ENCODE data around the gene CRYGD.
"Not testable (repeated sequence)": the region's sequence is repeated elsewhere in the genome, so short reads cannot be mapped to it uniquely, and the experiment has no call there.

CRYGD gene

DNA sequence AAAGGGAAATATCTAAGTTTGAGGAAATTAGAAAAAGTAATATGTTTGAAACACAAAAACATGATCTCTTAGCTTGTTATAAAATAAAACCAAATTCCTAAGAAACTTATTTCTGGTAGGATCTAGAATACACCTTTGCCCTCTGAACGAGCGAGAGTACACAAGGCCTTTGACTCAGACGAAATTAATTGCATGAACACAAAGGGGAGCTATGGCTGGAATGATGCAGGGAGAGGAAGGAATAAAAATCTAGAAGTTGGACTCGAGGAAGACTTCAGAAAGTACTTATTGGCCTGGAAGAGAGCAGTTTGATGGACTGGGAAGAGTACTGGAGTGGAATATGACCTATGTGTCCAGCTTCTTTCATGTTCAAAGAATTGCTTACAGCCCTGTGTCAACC, 927 bp upstream of the CRYGD start:
- no peak for DNase-seq
- Mint-ChIP-seq H3K36me3 (ENCODE audit: low read depth) (no peaks in the 10 kb centered on the region), H3K27ac (no peak overlapping the region), H3K4me1 (peaks cover 7% of the 10 kb centered on the region), H3K9me3 (no peaks in the 10 kb centered on the region), H3K4me3 (no peak overlapping the region), H3K27me3 (ENCODE audit: low read depth, poor library complexity) (peaks cover 3% of the 10 kb centered on the region)
- TF ChIP-seq, protein P1, sequence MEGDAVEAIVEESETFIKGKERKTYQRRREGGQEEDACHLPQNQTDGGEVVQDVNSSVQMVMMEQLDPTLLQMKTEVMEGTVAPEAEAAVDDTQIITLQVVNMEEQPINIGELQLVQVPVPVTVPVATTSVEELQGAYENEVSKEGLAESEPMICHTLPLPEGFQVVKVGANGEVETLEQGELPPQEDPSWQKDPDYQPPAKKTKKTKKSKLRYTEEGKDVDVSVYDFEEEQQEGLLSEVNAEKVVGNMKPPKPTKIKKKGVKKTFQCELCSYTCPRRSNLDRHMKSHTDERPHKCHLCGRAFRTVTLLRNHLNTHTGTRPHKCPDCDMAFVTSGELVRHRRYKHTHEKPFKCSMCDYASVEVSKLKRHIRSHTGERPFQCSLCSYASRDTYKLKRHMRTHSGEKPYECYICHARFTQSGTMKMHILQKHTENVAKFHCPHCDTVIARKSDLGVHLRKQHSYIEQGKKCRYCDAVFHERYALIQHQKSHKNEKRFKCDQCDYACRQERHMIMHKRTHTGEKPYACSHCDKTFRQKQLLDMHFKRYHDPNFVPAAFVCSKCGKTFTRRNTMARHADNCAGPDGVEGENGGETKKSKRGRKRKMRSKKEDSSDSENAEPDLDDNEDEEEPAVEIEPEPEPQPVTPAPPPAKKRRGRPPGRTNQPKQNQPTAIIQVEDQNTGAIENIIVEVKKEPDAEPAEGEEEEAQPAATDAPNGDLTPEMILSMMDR (IDR thresholded peaks at IDR 0.05), result no peak

DNA sequence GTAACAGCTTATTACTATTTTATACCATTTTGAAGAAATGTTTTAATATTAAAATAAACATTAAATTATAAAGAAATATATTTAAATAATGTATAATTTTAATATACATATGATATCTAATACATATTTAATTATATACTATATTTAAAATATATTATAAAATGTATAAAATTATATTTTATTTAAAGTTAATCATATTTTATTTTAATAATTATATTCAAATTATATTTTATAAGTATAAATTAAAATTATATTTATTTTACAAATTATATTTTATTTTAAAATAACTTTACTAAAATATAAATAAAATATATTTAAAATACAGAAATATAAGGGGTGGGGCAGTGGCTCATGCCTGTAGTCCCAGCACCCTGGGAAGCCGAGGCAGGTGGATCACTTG, 2.1 kb downstream of the CRYGD start:
- Mint-ChIP-seq H3K27ac (no peak overlapping the region), H3K4me1 (no peaks in the 10 kb centered on the region), H3K9me3 (peaks cover 7% of the 10 kb centered on the region)

DNA sequence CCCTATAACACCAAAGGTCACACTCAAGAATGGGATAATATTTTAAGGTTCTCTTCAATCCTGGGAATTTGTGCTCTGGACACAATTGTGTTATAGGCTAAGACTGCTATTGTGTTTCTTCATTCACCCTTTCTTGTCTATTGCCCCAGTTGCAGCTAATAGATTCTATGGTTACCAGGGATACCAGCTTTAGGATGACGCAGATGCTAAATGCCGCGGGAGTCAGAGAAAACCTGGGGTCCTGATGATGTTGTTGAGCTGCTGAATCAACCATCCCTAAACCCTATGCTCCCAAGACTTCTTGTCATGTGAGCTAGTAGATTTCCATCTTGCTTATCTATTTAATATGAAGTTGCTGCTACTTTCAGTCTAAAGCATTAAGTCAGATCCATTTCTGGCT, 5.4 kb downstream of the CRYGD start:
- no peaks in the 10 kb centered on the region for H3K36me3 Mint-ChIP-seq (ENCODE audit: low read depth)
- H3K27ac Mint-ChIP-seq, result no peak overlapping the region
- TF ChIP-seq, protein P1 (IDR thresholded peaks at IDR 0.05), result no peak
- peaks cover 10% of the 10 kb centered on the region for H3K9me3 Mint-ChIP-seq
- H3K4me3 Mint-ChIP-seq, result no peak overlapping the region
- no peak for DNase-seq
- no peaks in the 10 kb centered on the region for H3K4me1 Mint-ChIP-seq
- no peaks in the 10 kb centered on the region for H3K27me3 Mint-ChIP-seq (ENCODE audit: low read depth, poor library complexity)

More for the DNA sequence above, 2.1 kb downstream of the CRYGD start:
- no peak overlapping the region for H3K4me3 Mint-ChIP-seq
- H3K36me3 Mint-ChIP-seq (ENCODE audit: low read depth), result no peaks in the 10 kb centered on the region
- TF ChIP-seq, protein P1 (IDR thresholded peaks at IDR 0.05), result no peak
- DNase-seq, result no peak
- no peaks in the 10 kb centered on the region for H3K27me3 Mint-ChIP-seq (ENCODE audit: low read depth, poor library complexity)

DNA sequence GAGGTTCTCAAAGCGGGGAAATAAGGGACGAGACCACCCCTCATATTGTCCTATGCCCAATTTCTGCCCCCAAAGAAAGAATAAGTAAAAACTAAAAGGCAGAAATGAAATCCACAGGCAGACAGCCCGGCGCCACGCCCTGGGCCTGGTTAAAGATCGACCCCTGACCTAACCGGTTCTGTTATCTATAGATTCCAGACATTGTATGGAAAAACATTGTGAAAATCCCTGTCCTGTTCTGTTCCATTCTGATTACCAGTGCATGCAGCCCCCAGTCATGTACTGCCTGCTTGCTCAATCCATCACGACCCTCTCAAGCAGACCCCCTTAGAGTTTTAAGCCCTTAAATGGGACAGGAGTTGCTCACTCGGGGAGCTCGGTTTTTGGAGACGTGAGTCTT, 6.9 kb downstream of the CRYGD start:
- DNase-seq; H3K27ac Mint-ChIP-seq; H3K4me3 Mint-ChIP-seq; H3K36me3 Mint-ChIP-seq (ENCODE audit: low read depth); H3K9me3 Mint-ChIP-seq: not testable (repeated sequence)
- H3K27me3 Mint-ChIP-seq (ENCODE audit: low read depth, poor library complexity), result peaks cover 13% of the 10 kb centered on the region
- peaks cover 14% of the 10 kb centered on the region for H3K4me1 Mint-ChIP-seq

DNA sequence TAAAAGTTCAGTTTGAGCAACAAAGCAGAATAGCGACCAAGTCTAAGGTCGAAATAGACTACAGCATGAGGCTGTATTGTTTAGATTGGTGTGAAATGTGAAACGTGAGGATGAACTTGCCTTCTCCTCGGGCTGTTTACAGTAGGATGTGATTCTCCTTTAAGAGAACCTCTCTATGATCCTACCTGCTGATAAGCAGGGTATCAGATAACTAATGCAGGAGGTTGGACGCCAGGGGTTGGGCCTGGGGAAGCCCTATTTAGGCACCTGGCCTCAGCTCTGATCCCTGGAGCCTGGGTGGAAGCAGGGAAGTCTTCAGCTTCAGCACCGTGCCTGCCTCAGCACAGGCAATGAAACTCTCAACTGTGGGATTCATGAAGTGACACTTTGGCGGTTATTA, 11.4 kb downstream of the CRYGD start:
- peaks cover 27% of the 10 kb centered on the region for H3K27me3 Mint-ChIP-seq (ENCODE audit: low read depth, poor library complexity)
- no peaks in the 10 kb centered on the region for H3K36me3 Mint-ChIP-seq (ENCODE audit: low read depth)
- TF ChIP-seq, protein P1 (IDR thresholded peaks at IDR 0.05), result no peak
- no peak overlapping the region for H3K27ac Mint-ChIP-seq
- peaks cover 14% of the 10 kb centered on the region for H3K9me3 Mint-ChIP-seq
- peak; percentile 9 for DNase-seq
- H3K4me3 Mint-ChIP-seq, result peak overlapping the region; percentile 71
- H3K4me1 Mint-ChIP-seq, result peaks cover 19% of the 10 kb centered on the region

DNA sequence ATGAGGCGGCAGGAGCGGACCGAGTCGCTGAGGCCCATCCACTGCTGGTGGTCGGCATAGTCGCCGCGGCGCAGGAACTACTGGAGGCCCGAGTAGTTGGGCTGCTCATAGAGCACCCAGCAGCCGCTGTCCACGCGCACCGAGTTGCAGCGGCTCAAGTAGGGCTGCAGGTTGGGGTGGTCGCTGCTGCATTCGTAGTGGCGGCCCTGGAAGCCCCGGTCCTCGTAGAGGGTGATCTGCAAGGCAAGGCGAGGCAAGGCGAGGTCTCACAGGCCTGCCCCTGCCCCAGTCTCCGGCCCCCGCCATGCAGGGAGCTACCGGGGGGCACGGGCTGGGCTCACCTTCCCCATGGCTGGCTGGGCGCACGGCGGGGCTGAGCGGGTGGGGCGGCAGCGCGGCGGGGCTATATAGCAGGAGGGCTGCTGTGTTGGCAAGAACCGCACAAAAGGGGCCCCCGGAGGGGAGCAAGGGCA, 12.0 kb downstream of the CRYGD start:
- H3K36me3 Mint-ChIP-seq (ENCODE audit: low read depth); H3K27ac Mint-ChIP-seq; H3K9me3 Mint-ChIP-seq: not testable (repeated sequence)
- peaks cover 19% of the 10 kb centered on the region for H3K4me1 Mint-ChIP-seq
- H3K27me3 Mint-ChIP-seq (ENCODE audit: low read depth, poor library complexity), result peaks cover 27% of the 10 kb centered on the region
- H3K4me3 Mint-ChIP-seq, result peak overlapping the region; percentile 71
- peak; percentile 33 for DNase-seq

DNA sequence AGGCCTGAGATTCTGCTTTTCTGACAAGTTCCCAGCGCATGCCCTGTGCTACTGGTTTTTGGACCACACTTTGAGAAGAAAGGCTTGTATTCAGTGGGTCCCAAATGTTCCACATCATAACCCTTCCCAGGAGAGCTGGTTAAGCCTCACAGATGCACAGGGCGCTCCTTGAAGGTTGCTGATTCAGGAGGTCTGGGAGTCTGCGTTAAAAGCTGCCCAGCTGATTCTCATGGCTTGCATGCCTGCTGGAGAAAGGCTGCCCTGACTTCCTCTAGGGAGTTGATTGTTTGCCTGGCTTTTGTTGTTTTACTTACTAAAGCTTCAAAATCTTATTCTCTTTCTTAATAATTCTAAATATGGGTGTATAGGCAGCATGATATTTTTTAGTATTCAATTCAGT, 20.7 kb downstream of the CRYGD start:
- no peak for DNase-seq
- TF ChIP-seq, protein P1 (IDR thresholded peaks at IDR 0.05), result no peak
- H3K36me3 Mint-ChIP-seq (ENCODE audit: low read depth), result no peaks in the 10 kb centered on the region
- H3K4me3 Mint-ChIP-seq, result no peak overlapping the region
- no peak overlapping the region for H3K27ac Mint-ChIP-seq
- peaks cover 5% of the 10 kb centered on the region for H3K9me3 Mint-ChIP-seq
- H3K27me3 Mint-ChIP-seq (ENCODE audit: low read depth, poor library complexity), result peaks cover 4% of the 10 kb centered on the region
- no peaks in the 10 kb centered on the region for H3K4me1 Mint-ChIP-seq

Data from nephron progenitor cell (in vitro differentiated cells).